ENCODE measurements around the gene TWIST1. TPM values are rescaled to one million over a fixed set of nuclear protein-coding genes. Genes with fewer than 3 reads are reported as not detected.

Gene TWIST1
- total RNA-seq, 1 donor from 2014 or later = not detected

DNA sequence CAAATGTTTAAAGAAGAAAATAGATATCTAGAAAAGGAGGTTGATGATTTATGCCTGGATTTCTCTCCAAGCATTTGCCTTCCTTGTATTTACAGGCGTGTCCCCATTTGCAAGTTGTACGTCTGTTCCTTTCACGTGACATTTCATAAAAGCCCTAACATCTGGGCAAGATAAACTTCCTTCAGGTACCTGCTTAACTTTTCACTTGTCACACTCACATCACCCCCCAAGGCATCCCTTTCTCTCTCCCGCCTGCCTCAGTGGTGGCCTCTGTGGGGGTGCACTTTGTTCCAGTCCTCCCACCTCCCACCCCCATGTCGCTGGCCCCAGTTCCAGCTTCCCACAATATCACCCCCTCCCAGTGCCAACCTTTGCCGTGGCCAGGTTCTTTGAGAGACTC lies 6.7 kb downstream of the TWIST1 start:
- Mint-ChIP-seq H3K36me3 (ENCODE audit: unreplicated experiment) (no peaks in the 10 kb centered on the region), H3K4me1 (ENCODE audit: low read depth, unreplicated experiment) (peaks cover 22% of the 10 kb centered on the region), H3K27ac (ENCODE audit: unreplicated experiment) (no peak overlapping the region), H3K9me3 (ENCODE audit: unreplicated experiment) (peaks cover 20% of the 10 kb centered on the region), H3K4me3 (ENCODE audit: unreplicated experiment) (no peak overlapping the region), H3K27me3 (ENCODE audit: unreplicated experiment) (peaks cover 59% of the 10 kb centered on the region)
- TF ChIP-seq, protein P1, sequence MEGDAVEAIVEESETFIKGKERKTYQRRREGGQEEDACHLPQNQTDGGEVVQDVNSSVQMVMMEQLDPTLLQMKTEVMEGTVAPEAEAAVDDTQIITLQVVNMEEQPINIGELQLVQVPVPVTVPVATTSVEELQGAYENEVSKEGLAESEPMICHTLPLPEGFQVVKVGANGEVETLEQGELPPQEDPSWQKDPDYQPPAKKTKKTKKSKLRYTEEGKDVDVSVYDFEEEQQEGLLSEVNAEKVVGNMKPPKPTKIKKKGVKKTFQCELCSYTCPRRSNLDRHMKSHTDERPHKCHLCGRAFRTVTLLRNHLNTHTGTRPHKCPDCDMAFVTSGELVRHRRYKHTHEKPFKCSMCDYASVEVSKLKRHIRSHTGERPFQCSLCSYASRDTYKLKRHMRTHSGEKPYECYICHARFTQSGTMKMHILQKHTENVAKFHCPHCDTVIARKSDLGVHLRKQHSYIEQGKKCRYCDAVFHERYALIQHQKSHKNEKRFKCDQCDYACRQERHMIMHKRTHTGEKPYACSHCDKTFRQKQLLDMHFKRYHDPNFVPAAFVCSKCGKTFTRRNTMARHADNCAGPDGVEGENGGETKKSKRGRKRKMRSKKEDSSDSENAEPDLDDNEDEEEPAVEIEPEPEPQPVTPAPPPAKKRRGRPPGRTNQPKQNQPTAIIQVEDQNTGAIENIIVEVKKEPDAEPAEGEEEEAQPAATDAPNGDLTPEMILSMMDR (IDR thresholded peaks at IDR 0.05; ENCODE audit: partially characterized antibody, unreplicated experiment) = no peak
- no peak for DNase-seq

DNA sequence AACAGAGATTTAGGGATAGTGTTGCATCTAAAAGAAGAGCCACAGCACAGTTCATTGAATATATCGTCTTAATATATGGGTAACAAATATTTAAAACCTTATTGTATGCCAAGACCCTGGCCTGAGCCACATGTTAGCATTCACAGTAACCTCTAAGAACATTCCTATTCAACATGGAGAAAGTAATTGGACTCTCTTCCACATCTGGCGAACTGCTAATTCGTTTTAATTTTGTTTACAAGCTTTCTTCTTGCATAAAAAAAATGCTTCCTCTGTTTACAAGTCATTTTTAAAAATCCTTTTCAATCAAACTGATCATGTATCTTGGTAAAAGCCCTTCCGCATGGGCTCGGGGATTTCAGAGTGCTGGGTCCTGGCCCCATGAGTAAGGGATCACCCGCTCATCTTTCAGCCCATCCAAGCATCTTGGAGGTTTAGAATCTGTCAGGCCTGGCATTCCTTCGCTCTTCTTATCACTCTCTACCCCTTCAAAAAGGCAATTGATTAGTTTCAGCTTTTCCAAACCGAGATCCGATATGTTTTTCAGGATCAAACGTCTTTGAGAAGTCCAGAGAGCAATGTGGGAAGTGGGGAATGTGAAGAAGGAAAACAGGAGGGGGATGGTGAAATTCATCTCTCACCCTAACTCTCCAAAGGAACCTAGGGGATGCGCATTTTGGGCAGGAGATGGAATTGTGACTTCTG lies 7.3 kb downstream of the TWIST1 start:
- Mint-ChIP-seq H3K4me3 (ENCODE audit: unreplicated experiment) (no peak overlapping the region), H3K4me1 (ENCODE audit: low read depth, unreplicated experiment) (peaks cover 24% of the 10 kb centered on the region), H3K27ac (ENCODE audit: unreplicated experiment) (no peak overlapping the region), H3K36me3 (ENCODE audit: unreplicated experiment) (no peaks in the 10 kb centered on the region), H3K9me3 (ENCODE audit: unreplicated experiment) (peaks cover 20% of the 10 kb centered on the region), H3K27me3 (ENCODE audit: unreplicated experiment) (peaks cover 64% of the 10 kb centered on the region)
- TF ChIP-seq, protein P1 (IDR thresholded peaks at IDR 0.05; ENCODE audit: partially characterized antibody, unreplicated experiment) = no peak
- DNase-seq = no peak

DNA sequence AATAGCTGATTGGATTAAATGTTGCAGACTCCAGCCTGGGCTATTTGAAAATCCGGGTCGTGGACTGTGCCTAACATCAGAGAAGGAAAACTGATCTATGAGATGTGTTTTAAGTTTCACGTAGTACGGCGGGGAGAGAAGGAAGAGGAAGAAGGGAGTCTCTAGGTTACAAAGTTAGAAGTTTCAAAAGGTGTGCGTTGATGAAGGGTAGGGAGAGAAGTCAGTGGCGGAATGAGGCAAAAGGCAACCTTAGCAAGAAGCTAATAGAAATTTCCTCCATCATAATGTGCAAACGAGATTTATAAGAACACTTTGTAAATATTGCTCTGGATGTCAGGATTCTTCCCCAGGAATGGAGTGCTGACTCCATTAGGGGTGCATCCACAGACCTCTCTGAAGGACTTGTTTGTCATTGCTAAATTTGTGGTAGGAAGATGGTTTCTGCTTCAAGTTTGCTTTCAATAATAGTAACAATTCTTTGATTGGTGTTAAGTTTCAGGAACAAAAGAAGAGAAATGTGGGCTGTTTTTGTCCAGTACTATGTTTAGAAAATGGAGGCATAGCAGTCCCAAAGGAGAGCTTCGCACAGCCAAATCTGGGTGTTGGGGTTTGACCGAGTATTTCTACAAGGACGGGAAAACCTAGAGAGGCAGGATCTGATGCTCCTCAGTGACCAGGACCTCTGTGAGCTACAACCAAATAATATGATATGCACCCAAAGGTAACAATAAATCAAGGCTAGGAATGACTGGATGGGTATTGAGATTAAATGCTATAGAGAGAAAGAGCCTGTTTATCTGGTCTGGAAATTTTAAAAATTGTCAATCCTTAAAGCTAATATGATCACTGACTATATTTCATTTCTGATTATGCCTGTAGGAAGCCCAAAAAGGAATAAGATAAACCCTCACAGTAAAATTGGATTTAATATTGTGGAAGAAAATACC lies 8.2 kb downstream of the TWIST1 start:
- no peaks in the 10 kb centered on the region for H3K36me3 Mint-ChIP-seq (ENCODE audit: unreplicated experiment)

DNA sequence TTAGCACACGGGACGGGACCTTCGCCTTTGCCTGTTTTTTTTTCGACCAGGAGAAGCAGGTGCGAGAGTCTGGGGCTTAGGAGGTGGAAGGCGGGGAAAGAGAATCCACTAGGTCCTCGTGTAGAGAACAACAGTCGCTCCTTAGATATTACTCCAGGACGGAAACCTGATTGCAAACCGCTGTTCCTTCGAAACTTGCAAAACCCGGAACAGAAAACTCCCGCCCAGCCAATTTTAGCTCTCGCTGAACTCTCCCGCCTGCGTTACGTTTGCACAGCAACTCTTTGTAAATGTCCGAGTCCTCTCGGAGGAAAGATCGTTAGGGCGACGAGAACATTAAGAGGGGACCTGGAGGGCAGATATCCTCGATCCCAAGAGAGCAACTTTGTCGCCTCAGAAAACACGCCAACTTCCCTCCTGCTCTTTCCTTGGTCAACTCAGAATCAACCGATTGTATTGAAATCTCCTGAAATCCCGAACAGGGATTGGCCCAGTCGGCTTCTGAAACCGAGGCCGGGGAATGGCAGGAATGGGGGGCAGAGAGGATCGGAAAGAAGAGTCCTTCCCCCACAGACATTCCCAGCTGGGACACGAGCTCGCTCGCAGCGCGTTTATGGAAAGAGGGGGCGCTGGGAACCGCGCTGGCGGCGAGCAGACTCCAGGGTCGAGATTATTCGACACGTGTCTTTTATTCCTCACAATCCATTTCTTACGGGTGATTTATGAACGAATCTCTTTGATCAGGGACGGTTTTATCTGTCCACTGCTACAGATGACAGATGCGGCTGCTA lies 9.9 kb downstream of the TWIST1 start:
- peaks cover 13% of the 10 kb centered on the region for H3K9me3 Mint-ChIP-seq (ENCODE audit: unreplicated experiment)
- H3K4me1 Mint-ChIP-seq (ENCODE audit: low read depth, unreplicated experiment) = peaks cover 24% of the 10 kb centered on the region
- peaks cover 57% of the 10 kb centered on the region for H3K27me3 Mint-ChIP-seq (ENCODE audit: unreplicated experiment)
- H3K36me3 Mint-ChIP-seq (ENCODE audit: unreplicated experiment) = no peaks in the 10 kb centered on the region
- TF ChIP-seq, protein P1 (IDR thresholded peaks at IDR 0.05; ENCODE audit: partially characterized antibody, unreplicated experiment) = no peak
- no peak overlapping the region for H3K27ac Mint-ChIP-seq (ENCODE audit: unreplicated experiment)
- H3K4me3 Mint-ChIP-seq (ENCODE audit: unreplicated experiment) = peak overlapping the region; percentile 81
- no peak for DNase-seq

More for the DNA sequence above, 8.2 kb downstream of the TWIST1 start:
- peaks cover 24% of the 10 kb centered on the region for H3K4me1 Mint-ChIP-seq (ENCODE audit: low read depth, unreplicated experiment)
- no peak overlapping the region for H3K4me3 Mint-ChIP-seq (ENCODE audit: unreplicated experiment)
- no peak for DNase-seq
- H3K27me3 Mint-ChIP-seq (ENCODE audit: unreplicated experiment) = peaks cover 62% of the 10 kb centered on the region
- TF ChIP-seq, protein P1 (IDR thresholded peaks at IDR 0.05; ENCODE audit: partially characterized antibody, unreplicated experiment) = no peak
- peaks cover 18% of the 10 kb centered on the region for H3K9me3 Mint-ChIP-seq (ENCODE audit: unreplicated experiment)
- peak overlapping the region; percentile 56 for H3K27ac Mint-ChIP-seq (ENCODE audit: unreplicated experiment)

All from glutamatergic neuron (in vitro differentiated cells).